ENCODE measurements around the gene PTN.

DNA sequence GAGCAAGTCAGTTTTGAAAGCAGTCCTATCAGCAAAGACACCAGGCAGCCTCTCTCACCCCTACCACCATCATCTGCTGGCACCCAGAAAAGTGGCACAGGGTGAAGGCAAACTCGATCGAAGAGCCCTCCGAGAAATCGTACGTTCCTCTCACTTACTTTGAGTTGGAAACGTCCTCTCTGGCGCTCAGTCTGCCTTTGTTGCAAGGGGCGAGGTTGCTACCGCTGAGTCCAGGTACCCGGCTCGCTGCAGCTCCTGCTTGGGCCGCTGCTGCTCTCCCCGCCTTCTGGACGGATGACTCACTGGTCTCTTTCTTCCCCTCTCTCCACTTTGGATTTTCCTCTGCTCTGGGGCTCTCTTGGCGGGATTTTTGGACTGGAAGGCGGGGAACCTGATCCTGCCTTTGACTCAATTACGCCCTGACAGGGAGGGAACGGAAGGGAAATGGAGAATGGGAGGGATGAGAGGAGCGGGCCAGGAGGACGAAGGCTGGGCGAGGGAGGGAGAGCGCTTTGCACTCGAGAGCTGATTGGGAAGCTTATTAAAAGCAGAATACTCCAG is at the start of gene PTN:
- TF ChIP-seq, protein P1, sequence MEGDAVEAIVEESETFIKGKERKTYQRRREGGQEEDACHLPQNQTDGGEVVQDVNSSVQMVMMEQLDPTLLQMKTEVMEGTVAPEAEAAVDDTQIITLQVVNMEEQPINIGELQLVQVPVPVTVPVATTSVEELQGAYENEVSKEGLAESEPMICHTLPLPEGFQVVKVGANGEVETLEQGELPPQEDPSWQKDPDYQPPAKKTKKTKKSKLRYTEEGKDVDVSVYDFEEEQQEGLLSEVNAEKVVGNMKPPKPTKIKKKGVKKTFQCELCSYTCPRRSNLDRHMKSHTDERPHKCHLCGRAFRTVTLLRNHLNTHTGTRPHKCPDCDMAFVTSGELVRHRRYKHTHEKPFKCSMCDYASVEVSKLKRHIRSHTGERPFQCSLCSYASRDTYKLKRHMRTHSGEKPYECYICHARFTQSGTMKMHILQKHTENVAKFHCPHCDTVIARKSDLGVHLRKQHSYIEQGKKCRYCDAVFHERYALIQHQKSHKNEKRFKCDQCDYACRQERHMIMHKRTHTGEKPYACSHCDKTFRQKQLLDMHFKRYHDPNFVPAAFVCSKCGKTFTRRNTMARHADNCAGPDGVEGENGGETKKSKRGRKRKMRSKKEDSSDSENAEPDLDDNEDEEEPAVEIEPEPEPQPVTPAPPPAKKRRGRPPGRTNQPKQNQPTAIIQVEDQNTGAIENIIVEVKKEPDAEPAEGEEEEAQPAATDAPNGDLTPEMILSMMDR (IDR thresholded peaks at IDR 0.05): no peak
- no peak for TF ChIP-seq POLR2A (IDR thresholded peaks at IDR 0.05)
